Neural progenitor cell (in vitro differentiated cells): ENCODE measurements around the gene FAM53B. TPM values are rescaled to one million over a fixed set of nuclear protein-coding genes. Genes with fewer than 3 reads are reported as not detected.

ENCODE experiments used
- DNase-seq: peaks from one replicate; pipeline ENCODE4 v3.0.0-alpha.2; 2016; ENCODE audit warnings: low spot score
- H2AFZ ChIP-seq: fragments of 200-600 bp; sonication (generic); replicated peaks from 2 replicates; pipeline ENCODE4 v1.6.1; 2016; ENCODE audit warnings: antibody characterized with exemption
- H3F3A ChIP-seq: fragments of 200-600 bp; sonication (generic); 2 replicates; pipeline ENCODE4 v1.6.1; 2016; ENCODE audit warnings: antibody characterized with exemption, low read depth
- H3K27ac ChIP-seq: fragments of 200-600 bp; sonication (generic); 2 replicates; pipeline ENCODE4 v1.5.1; 2016; ENCODE audit warnings: mild to moderate bottlenecking
- H3K27me3 ChIP-seq: fragments of 200-600 bp; sonication (generic); 2 replicates; pipeline ENCODE4 v1.6.1; 2016; ENCODE audit warnings: mild to moderate bottlenecking, moderate library complexity
- H3K36me3 ChIP-seq: fragments of 200-600 bp; sonication (generic); 2 replicates; pipeline ENCODE4 v1.5.1; 2016
- H3K4me1 ChIP-seq: fragments of 200-600 bp; sonication (generic); 2 replicates; pipeline ENCODE4 v1.6.1; 2016; ENCODE audit warnings: mixed run types
- H3K4me2 ChIP-seq: fragments of 200-600 bp; sonication (generic); 2 replicates; pipeline ENCODE4 v1.6.1; 2016
- H3K4me3 ChIP-seq: fragments of 200-600 bp; sonication (generic); 2 replicates; pipeline ENCODE4 v1.5.1; 2016
- H3K79me2 ChIP-seq: fragments of 200-600 bp; sonication (generic); 2 replicates; pipeline ENCODE4 v1.6.1; 2016; ENCODE audit warnings: low read depth
- H3K9ac ChIP-seq: fragments of 200-600 bp; sonication (generic); 2 replicates; pipeline ENCODE4 v1.6.1; 2016
- H3K9me3 ChIP-seq: fragments of 200-600 bp; sonication (generic); 2 replicates; pipeline ENCODE4 v1.5.1; 2016; ENCODE audit warnings: low read depth
- H4K20me1 ChIP-seq: fragments of 200-600 bp; sonication (generic); 2 replicates; pipeline ENCODE4 v1.6.1; 2016; ENCODE audit warnings: low read depth
- H3K27ac Mint-ChIP-seq: 3 replicates; pipeline ENCODE4 v1.8.0; 2021; ENCODE audit warnings: mixed read lengths
- H3K27me3 Mint-ChIP-seq: 2 replicates; pipeline ENCODE4 v1.8.0; 2022; ENCODE audit warnings: low read depth, mild to moderate bottlenecking, inconsistent platforms, moderate library complexity, mixed read lengths; ENCODE audit not compliant: insufficient read depth
- H3K36me3 Mint-ChIP-seq: 3 replicates; pipeline ENCODE4 v1.8.0; 2021; ENCODE audit warnings: mixed read lengths
- H3K4me1 Mint-ChIP-seq: 3 replicates; pipeline ENCODE4 v1.8.0; 2021; ENCODE audit warnings: mixed read lengths
- H3K4me3 Mint-ChIP-seq: 3 replicates; pipeline ENCODE4 v1.8.0; 2021; ENCODE audit warnings: mild to moderate bottlenecking, moderate library complexity, mixed read lengths
- H3K9me3 Mint-ChIP-seq: 3 replicates; pipeline ENCODE4 v1.8.0; 2020; ENCODE audit warnings: mixed read lengths
- EZH2 ChIP-seq: fragments of 200-600 bp; sonication (generic); IDR thresholded peaks from 2 replicates; pipeline ENCODE4 v1.6.1; 2017; ENCODE audit warnings: antibody characterized with exemption, mild to moderate bottlenecking, moderate library complexity
- EZH2phosphoT487 ChIP-seq: fragments of 200-600 bp; sonication (generic); IDR thresholded peaks from 2 replicates; pipeline ENCODE4 v1.6.1; 2017; ENCODE audit warnings: antibody characterized with exemption
- small RNA-seq: library from RNA; depleted of rRNA; stranded (forward); fragments of <200 nt; gene quantifications from one replicate; pipeline ENCODE3, GENCODE V24; 2015
- total RNA-seq: library from RNA; depleted of rRNA; stranded (reverse); fragments of >200 nt; gene quantifications from 2 replicates; pipeline ENCODE4 v1.2.3, GENCODE V29; 2015; ENCODE audit warnings: low replicate concordance
- TF ChIP-seq, protein P1 (sequence below): fragments of 200-600 bp; sonication (generic); IDR thresholded peaks from 2 replicates; pipeline ENCODE4 v1.5.1; 2017; ENCODE audit warnings: antibody characterized with exemption, mild to moderate bottlenecking

Gene FAM53B
- total RNA-seq, 1 donor from 2014 or later = 15.3 TPM

DNA sequence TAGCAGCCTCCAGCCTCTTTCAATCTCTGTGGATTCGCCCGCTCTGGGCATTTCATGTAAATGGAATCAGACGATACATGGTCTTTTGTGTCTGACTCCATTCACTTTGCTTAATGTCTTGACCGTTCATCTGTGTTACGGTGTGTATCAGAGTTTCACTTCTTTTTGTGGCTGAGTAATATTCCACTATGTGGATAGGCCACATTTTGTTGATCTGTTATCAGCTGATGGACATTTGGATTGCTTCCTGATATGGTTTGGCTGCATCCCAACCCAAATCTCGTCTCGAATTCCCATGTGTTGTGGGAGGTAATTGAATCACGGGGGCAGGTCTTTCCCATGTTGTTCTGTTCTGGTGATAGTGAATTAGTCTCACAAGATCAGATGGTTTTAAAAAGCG is 173.5 kb downstream of the FAM53B start:
- H3K36me3 Mint-ChIP-seq = no peaks in the 10 kb centered on the region
- H3K27ac Mint-ChIP-seq = no peak overlapping the region
- no peak overlapping the region for H3K4me2 ChIP-seq
- H3K4me3 ChIP-seq = no peak overlapping the region
- no peaks in the 10 kb centered on the region for H3F3A ChIP-seq
- no peaks in the 10 kb centered on the region for H3K27me3 ChIP-seq
- peaks cover 11% of the 10 kb centered on the region for H3K4me1 ChIP-seq
- no peaks in the 10 kb centered on the region for H3K79me2 ChIP-seq
- H3K9me3 ChIP-seq = no peaks in the 10 kb centered on the region
- H4K20me1 ChIP-seq = no peaks in the 10 kb centered on the region
- DNase-seq = no peak
- peaks cover 13% of the 10 kb centered on the region for H3K4me1 Mint-ChIP-seq
- no peak overlapping the region for H2AFZ ChIP-seq
- H3K27ac ChIP-seq = no peak overlapping the region
- no peak overlapping the region for H3K4me3 Mint-ChIP-seq
- H3K9me3 Mint-ChIP-seq = no peaks in the 10 kb centered on the region
- no peak for TF ChIP-seq EZH2phosphoT487
- no peak for TF ChIP-seq EZH2
- H3K36me3 ChIP-seq = no peaks in the 10 kb centered on the region
- peaks cover 5% of the 10 kb centered on the region for H3K27me3 Mint-ChIP-seq
- H3K9ac ChIP-seq = no peak overlapping the region

DNA sequence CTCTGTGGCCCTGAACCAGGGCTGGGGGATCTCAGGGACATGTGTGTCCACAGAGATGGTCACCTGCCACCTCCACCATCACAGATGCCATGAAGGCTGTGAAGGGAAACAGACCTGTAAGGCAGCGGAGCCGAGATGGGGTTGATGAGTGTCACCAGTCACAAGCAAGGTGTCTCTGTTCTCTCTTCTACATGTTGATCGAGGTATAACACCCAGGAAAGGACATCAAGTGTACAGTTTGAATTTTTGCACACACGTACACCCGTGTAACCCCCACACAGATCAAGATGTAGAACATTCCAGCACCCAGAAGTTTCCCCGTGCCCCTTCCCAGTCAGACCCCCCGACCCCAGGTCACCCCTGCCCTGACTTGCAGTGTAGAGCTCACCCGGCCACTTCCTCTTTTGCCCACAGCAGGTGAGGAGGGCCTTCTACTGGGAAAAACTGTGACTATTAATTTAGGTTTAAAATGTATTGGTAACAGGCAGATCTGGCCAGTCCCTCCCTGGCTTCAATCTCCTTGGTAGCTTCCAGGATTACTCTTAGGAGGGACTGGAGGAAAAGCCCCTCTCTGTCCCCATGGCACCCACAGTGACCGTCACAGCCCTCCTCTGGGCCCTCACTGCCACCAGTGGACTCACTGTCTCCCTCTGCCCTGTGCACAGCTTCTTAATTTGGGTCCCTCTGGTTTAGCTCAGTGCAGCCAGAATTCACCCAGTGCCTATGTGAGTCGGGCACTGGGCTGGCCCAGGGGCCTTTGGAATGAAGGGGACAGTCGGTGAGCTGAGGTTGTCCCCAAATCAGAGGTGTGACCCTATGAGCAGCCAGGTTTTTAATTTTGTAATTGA is 174.3 kb downstream of the FAM53B start:
- Histone ChIP-seq H4K20me1 (no peaks in the 10 kb centered on the region), H3K4me3 (no peak overlapping the region), H3K9ac (no peak overlapping the region), H3K4me1 (peaks cover 19% of the 10 kb centered on the region), H3F3A (peaks cover 3% of the 10 kb centered on the region), H3K27me3 (no peaks in the 10 kb centered on the region), H3K36me3 (no peaks in the 10 kb centered on the region), H2AFZ (no peak overlapping the region), H3K79me2 (no peaks in the 10 kb centered on the region), H3K4me2 (no peak overlapping the region), H3K27ac (no peak overlapping the region), H3K9me3 (no peaks in the 10 kb centered on the region)
- peaks cover 21% of the 10 kb centered on the region for H3K4me1 Mint-ChIP-seq
- H3K9me3 Mint-ChIP-seq = no peaks in the 10 kb centered on the region
- peaks cover 10% of the 10 kb centered on the region for H3K27me3 Mint-ChIP-seq
- TF ChIP-seq EZH2phosphoT487 = no peak
- TF ChIP-seq EZH2 = no peak
- TF ChIP-seq, protein P1, sequence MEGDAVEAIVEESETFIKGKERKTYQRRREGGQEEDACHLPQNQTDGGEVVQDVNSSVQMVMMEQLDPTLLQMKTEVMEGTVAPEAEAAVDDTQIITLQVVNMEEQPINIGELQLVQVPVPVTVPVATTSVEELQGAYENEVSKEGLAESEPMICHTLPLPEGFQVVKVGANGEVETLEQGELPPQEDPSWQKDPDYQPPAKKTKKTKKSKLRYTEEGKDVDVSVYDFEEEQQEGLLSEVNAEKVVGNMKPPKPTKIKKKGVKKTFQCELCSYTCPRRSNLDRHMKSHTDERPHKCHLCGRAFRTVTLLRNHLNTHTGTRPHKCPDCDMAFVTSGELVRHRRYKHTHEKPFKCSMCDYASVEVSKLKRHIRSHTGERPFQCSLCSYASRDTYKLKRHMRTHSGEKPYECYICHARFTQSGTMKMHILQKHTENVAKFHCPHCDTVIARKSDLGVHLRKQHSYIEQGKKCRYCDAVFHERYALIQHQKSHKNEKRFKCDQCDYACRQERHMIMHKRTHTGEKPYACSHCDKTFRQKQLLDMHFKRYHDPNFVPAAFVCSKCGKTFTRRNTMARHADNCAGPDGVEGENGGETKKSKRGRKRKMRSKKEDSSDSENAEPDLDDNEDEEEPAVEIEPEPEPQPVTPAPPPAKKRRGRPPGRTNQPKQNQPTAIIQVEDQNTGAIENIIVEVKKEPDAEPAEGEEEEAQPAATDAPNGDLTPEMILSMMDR = no peak
- H3K27ac Mint-ChIP-seq = no peak overlapping the region
- H3K4me3 Mint-ChIP-seq = no peak overlapping the region
- no peak for DNase-seq
- no peaks in the 10 kb centered on the region for H3K36me3 Mint-ChIP-seq

Small RNAs within 50 kb of the gene (small RNA-seq; reads per million reads assigned to genes)
- not detected for gene RF00019

Other genes with a start within 250 kb of the FAM53B start
- 41.0 and 41.8 TPM in 2 replicates for gene EEF1AKMT2, start 47.5 kb upstream of the FAM53B start, total RNA-seq
- 15.8 and 27.4 TPM in 2 replicates for gene ABRAXAS2, start 57.4 kb upstream of the FAM53B start, total RNA-seq
- 16.8 and 21.8 TPM in 2 replicates for gene ZRANB1, start 197.7 kb upstream of the FAM53B start, total RNA-seq